ENCODE data around the gene ERG28.
"Not testable (repeated sequence)": the region's sequence is repeated elsewhere in the genome, so short reads cannot be mapped to it uniquely, and the experiment has no call there.

Gene ERG28

GRCh38 chr14:75615200-75615599, 45.5 kb downstream of the ERG28 start:
- DNase-seq = no peak

- no peak for DNase-seq
These were observed 46.5 kb downstream of the ERG28 start for GRCh38 chr14:75614179-75614578.

- no peak for DNase-seq
These were observed 48.5 kb downstream of the ERG28 start for GRCh38 chr14:75612157-75612556.

GRCh38 chr14:75610834-75611233, 49.8 kb downstream of the ERG28 start:
- no peak for DNase-seq

- no peak for DNase-seq
These were observed 50.8 kb downstream of the ERG28 start for GRCh38 chr14:75609606-75610475.

GRCh38 chr14:75609116-75609515, 51.6 kb downstream of the ERG28 start:
- no peak for DNase-seq

- no peak for DNase-seq
These were observed 52.6 kb downstream of the ERG28 start for GRCh38 chr14:75607842-75608640.

- DNase-seq = no peak
These were observed 53.6 kb downstream of the ERG28 start for GRCh38 chr14:75607044-75607443.

- no peak for DNase-seq
These were observed 54.8 kb downstream of the ERG28 start for GRCh38 chr14:75605916-75606315.

- DNase-seq = no peak
These were observed 55.5 kb downstream of the ERG28 start for GRCh38 chr14:75604979-75605851.

GRCh38 chr14:75602503-75602902, 58.2 kb downstream of the ERG28 start:
- no peak for DNase-seq

GRCh38 chr14:75601061-75601460, 59.6 kb downstream of the ERG28 start:
- not testable (repeated sequence) for DNase-seq

- not testable (repeated sequence) for DNase-seq
These were observed 60.6 kb downstream of the ERG28 start for GRCh38 chr14:75600100-75600499.

Data from fibroblast of skin of right biceps (primary cell).